MM.1S (cell line): ENCODE measurements around the gene XKRX.

Source experiments
- DNase-seq: peaks from one replicate; pipeline ENCODE4 v3.0.0-alpha.2; 2015
- H2AFZ ChIP-seq: fragments of 300-600 bp; sonication (generic); 2 replicates; pipeline ENCODE4 v1.6.0; 2016; ENCODE audit warnings: antibody characterized with exemption, low read length
- H3F3A ChIP-seq: fragments of 300-600 bp; sonication (generic); 2 replicates; pipeline ENCODE4 v1.6.1; 2016; ENCODE audit warnings: mild to moderate bottlenecking, antibody characterized with exemption, low read length, moderate library complexity, mixed read lengths; ENCODE audit not compliant: insufficient read depth
- H3K27ac ChIP-seq: fragments of 300-600 bp; sonication (generic); 2 replicates; pipeline ENCODE4 v1.5.1; 2016; ENCODE audit warnings: mild to moderate bottlenecking, low read length
- H3K27me3 ChIP-seq: fragments of 300-600 bp; sonication (generic); replicated peaks from 2 replicates; pipeline ENCODE4 v1.6.0; 2016; ENCODE audit warnings: low read length; ENCODE audit not compliant: insufficient read depth
- H3K36me3 ChIP-seq: fragments of 300-600 bp; sonication (generic); replicated peaks from 2 replicates; pipeline ENCODE4 v1.6.1; 2016; ENCODE audit warnings: mild to moderate bottlenecking, low read length, mixed read lengths; ENCODE audit not compliant: insufficient read depth
- H3K4me1 ChIP-seq: fragments of 300-600 bp; sonication (generic); 2 replicates; pipeline ENCODE4 v1.6.1; 2016; ENCODE audit warnings: low read length, mixed read lengths
- H3K4me2 ChIP-seq: fragments of 300-600 bp; sonication (generic); 2 replicates; pipeline ENCODE4 v1.6.0; 2016; ENCODE audit warnings: low read depth, low read length
- H3K4me3 ChIP-seq: fragments of 300-600 bp; sonication (generic); 2 replicates; pipeline ENCODE4 v1.5.1; 2016; ENCODE audit warnings: low read length, mixed read lengths
- H3K79me2 ChIP-seq: fragments of 300-600 bp; sonication (generic); 2 replicates; pipeline ENCODE4 v1.6.1; 2016; ENCODE audit warnings: mixed run types, low read length, mixed read lengths
- H3K9ac ChIP-seq: fragments of 300-600 bp; sonication (generic); 2 replicates; pipeline ENCODE4 v1.6.1; 2016; ENCODE audit warnings: low read length, mixed read lengths
- H3K9me2 ChIP-seq: fragments of 300-600 bp; sonication (generic); replicated peaks from 2 replicates; pipeline ENCODE4 v1.6.1; 2016; ENCODE audit warnings: mild to moderate bottlenecking, low read length, mixed read lengths; ENCODE audit not compliant: insufficient read depth
- H3K9me3 ChIP-seq: fragments of 300-600 bp; sonication (generic); replicated peaks from 2 replicates; pipeline ENCODE4 v1.6.1; 2016; ENCODE audit warnings: mild to moderate bottlenecking, low read length, mixed read lengths; ENCODE audit not compliant: insufficient read depth
- H4K20me1 ChIP-seq: fragments of 300-600 bp; sonication (generic); 2 replicates; pipeline ENCODE4 v1.6.1; 2016; ENCODE audit warnings: mild to moderate bottlenecking, low read length, moderate library complexity, mixed read lengths; ENCODE audit not compliant: insufficient read depth
- CTCF ChIP-seq: fragments of 300-600 bp; sonication (generic); IDR thresholded peaks from 2 replicates; pipeline ENCODE4 v1.5.1; 2016; ENCODE audit warnings: antibody characterized with exemption, low read length, mixed read lengths
- EZH2 ChIP-seq: fragments of 300-600 bp; sonication (generic); optimal IDR thresholded peaks from 2 replicates; pipeline ENCODE3; 2017; ENCODE audit warnings: low read depth, mild to moderate bottlenecking, antibody characterized with exemption, low read length, mixed read lengths
- EZH2phosphoT487 ChIP-seq: fragments of 300-600 bp; sonication (generic); IDR thresholded peaks from 2 replicates; pipeline ENCODE4 v1.6.1; 2018; ENCODE audit warnings: antibody characterized with exemption, low read length

Gene XKRX

GRCh38 chrX:100883654-100884053 is 45.1 kb downstream of the XKRX start:
- no peaks in the 10 kb centered on the region for H3F3A ChIP-seq
- H4K20me1 ChIP-seq: no peaks in the 10 kb centered on the region
- H3K9me3 ChIP-seq: no peaks in the 10 kb centered on the region
- DNase-seq: no peak
- no peak overlapping the region for H3K27ac ChIP-seq
- no peaks in the 10 kb centered on the region for H3K27me3 ChIP-seq
- H3K79me2 ChIP-seq: no peaks in the 10 kb centered on the region
- H3K9me2 ChIP-seq: no peaks in the 10 kb centered on the region
- no peaks in the 10 kb centered on the region for H3K36me3 ChIP-seq
- no peak overlapping the region for H3K9ac ChIP-seq
- no peak overlapping the region for H2AFZ ChIP-seq
- no peak overlapping the region for H3K4me3 ChIP-seq
- TF ChIP-seq EZH2phosphoT487: no peak
- no peak for TF ChIP-seq CTCF
- TF ChIP-seq EZH2: no peak
- no peaks in the 10 kb centered on the region for H3K4me1 ChIP-seq
- no peak overlapping the region for H3K4me2 ChIP-seq

- Histone ChIP-seq H3K9ac (no peak overlapping the region), H4K20me1 (no peaks in the 10 kb centered on the region), H3K4me1 (no peaks in the 10 kb centered on the region), H3K36me3 (no peaks in the 10 kb centered on the region), H3K27ac (no peak overlapping the region), H3K27me3 (no peaks in the 10 kb centered on the region), H3K4me2 (no peak overlapping the region), H2AFZ (no peak overlapping the region), H3F3A (no peaks in the 10 kb centered on the region), H3K9me3 (no peaks in the 10 kb centered on the region), H3K4me3 (no peak overlapping the region), H3K79me2 (no peaks in the 10 kb centered on the region), H3K9me2 (no peaks in the 10 kb centered on the region)
- DNase-seq: no peak
- TF ChIP-seq EZH2phosphoT487 (no peak), CTCF (no peak), EZH2 (no peak)
These were observed 48.3 kb downstream of the XKRX start for GRCh38 chrX:100880368-100880767.

- no peaks in the 10 kb centered on the region for H4K20me1 ChIP-seq
- no peak for TF ChIP-seq CTCF
- no peak within 1 kb of the TSS for H3K4me3 ChIP-seq
- H3K9me2 ChIP-seq: no peaks in the 10 kb centered on the region
- peaks cover 8% of the 10 kb centered on the region; the same call in 1 of the 2 replicates for H3K4me1 ChIP-seq
- H3K27ac ChIP-seq: no peak within 1 kb of the TSS
- no peaks in the 10 kb centered on the region for H3K9me3 ChIP-seq
- no peak within 1 kb of the TSS for H3K4me2 ChIP-seq
- H3K27me3 ChIP-seq: no peaks in the 10 kb centered on the region
- no peaks in the 10 kb centered on the region for H3K36me3 ChIP-seq
- no peaks in the 10 kb centered on the region for H3K79me2 ChIP-seq
- H3F3A ChIP-seq: peaks cover 3% of the 10 kb centered on the region; the same call in 1 of the 2 replicates
- DNase-seq: no peak
- H3K9ac ChIP-seq: no peak within 1 kb of the TSS
- no peak within 1 kb of the TSS for H2AFZ ChIP-seq
These were observed 54.4 kb downstream of the XKRX start, which contains the start of gene NOX1 for GRCh38 chrX:100874325-100874724. TSS of gene NOX1 (minus strand) at chrX:100874359. CDS start at chrX:100874139, 220 bp downstream.
